Stimulated activated CD8-positive, alpha-beta memory T cell treated with anti-CD3 and anti-CD28 coated beads, Interleukin-2, amount 100 ng/mL, for 48 hours (primary cell): ENCODE results near the gene CMPK2.
"Not testable (repeated sequence)": the region's sequence is repeated elsewhere in the genome, so short reads cannot be mapped to it uniquely, and the experiment has no call there.

ENCODE experiments used
- DNase-seq, 2 donors: peaks; one replicate each; pipeline ENCODE4 v3.0.0-alpha.2; 2020; ENCODE audit warnings: low read depth in 2 of 2

Gene CMPK2, protein sequence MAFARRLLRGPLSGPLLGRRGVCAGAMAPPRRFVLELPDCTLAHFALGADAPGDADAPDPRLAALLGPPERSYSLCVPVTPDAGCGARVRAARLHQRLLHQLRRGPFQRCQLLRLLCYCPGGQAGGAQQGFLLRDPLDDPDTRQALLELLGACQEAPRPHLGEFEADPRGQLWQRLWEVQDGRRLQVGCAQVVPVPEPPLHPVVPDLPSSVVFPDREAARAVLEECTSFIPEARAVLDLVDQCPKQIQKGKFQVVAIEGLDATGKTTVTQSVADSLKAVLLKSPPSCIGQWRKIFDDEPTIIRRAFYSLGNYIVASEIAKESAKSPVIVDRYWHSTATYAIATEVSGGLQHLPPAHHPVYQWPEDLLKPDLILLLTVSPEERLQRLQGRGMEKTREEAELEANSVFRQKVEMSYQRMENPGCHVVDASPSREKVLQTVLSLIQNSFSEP

DNA sequence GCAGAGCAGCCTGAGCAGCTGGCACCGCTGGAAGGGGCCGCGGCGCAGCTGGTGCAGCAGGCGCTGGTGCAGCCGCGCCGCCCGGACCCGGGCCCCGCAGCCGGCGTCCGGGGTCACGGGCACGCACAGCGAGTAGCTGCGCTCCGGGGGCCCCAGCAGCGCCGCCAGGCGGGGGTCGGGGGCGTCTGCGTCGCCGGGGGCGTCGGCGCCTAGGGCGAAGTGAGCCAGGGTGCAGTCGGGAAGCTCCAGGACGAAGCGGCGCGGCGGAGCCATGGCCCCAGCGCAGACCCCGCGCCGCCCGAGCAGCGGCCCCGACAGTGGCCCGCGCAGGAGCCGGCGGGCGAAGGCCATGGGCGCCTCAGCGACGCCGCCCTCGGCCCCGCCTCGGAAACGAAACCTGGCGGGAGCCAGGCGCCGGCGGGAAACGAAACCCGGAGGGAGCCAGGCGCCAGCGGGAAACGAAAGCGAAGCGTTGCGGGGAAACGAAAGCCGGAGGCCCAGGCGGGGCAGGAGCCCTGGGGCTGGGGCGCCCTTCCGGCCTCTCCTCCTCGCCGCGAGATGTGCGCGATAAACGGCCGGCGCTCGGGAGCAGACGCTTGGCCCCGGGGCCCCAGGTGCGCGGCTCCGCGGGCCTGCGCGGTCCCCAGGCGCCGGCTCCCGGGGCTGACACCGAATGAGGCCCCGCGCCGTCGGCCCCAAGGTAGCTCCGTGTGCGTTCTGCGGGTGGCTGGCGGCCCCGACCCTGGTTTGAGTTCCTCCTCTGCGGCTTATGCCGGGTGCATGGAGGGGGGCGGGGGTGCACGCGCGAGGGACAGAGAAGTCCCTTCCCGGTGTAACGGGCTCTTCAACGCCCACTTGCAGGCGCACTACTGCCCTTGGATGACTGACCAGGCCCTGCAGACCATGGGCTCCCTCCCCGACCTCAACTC, at the start of gene CMPK2:
Gene CMPK2, minus strand, starts transcription at position 562 of the 929 bp plus-strand sequence. Its CDS starts 211 bp downstream, at position 351.
- DNase-seq, result peak; percentile 55 to 64

DNA sequence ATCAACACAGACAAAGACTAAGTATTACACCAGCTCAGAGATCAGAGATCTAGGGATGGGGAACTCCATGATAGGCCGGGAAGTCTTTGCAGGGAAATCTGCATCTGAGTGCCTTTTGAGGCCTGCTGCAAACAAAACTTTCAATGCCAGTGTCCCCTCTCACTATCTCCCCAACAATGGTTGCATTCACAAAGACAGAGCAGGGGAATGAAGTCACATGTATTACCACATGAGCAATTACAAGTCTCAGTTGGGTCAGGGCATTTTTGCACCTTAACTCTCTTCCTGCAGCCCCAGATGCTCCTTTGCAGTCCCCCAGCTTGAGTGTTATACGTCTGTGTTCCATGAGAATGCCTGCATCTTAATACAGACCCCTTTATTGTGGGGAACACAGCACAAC, 49.7 kb upstream of the CMPK2 start:
- DNase-seq, result no peak

DNA sequence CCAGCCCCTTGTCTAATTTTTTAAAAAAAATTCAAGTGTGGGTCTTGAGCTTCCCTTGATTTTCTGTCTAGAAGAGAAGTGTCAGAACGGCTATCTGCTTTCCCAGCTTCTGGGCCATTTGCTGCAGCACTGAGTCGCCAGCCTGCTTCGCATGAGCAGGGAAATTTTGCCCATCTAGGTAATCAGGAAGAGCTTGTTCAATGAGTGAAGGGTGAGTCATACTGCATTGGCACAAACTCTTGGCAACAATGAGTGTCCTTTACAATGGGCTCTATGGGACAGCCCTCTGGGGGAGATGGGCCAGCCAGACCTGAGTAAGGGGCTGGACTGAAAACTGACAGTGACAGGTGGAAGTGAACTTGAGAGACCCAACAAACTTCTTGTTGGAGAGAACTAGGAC, 49.1 kb upstream of the CMPK2 start:
- no peak for DNase-seq

DNA sequence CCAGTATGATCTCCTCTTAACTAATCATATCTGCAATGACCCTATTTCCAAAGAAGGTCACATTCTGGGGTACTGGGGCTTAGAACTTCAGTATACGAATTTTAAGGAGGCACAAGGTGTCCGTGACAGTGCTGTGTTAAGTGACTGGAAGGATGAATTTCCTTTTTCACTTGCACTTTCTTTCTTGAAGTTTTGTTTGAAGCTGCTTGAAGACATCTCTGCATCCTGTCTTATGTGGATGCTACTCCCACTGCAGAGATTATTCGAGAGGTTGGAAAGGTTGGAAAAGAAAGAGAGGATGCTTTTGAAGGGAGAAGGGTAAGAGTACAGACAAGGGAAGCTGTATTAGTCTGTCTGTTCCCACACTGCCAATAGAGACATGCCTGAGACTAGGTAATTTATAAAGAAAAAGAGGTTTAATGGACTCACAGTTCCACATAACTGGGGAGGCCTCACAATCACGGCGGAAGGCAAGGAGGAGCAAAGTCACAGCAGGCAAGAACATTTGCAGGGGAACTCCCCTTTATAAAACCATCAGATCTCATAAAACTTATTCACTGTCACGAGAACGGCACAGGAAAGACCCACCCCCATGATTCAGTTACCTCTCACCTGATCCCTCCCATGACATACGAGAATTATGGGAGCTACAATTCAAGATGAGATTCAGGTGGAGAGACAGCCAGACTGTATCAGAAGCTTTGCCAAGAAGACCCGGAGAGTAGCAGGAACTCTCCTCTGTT, 47.9 kb upstream of the CMPK2 start:
- DNase-seq, result no peak

DNA sequence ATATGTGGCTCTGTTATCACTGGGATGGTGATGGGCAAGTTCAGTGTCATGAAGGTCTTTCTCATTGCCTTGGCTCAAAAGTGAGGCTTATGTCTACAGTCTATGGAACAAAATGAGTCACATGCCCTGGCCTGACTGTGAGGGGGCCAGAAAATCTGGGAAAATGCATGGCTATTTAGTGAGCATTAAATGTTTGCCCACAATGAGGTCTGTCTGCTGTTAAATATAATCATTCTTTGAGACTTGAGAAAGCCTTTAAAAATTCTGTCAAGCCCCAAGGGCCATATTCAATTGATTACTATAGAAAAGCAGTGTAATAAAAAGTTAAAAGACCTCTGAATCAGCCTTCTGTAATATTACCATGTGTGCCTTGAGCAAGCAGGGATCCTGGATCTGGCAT, 46.0 kb upstream of the CMPK2 start:
- DNase-seq, result no peak

DNA sequence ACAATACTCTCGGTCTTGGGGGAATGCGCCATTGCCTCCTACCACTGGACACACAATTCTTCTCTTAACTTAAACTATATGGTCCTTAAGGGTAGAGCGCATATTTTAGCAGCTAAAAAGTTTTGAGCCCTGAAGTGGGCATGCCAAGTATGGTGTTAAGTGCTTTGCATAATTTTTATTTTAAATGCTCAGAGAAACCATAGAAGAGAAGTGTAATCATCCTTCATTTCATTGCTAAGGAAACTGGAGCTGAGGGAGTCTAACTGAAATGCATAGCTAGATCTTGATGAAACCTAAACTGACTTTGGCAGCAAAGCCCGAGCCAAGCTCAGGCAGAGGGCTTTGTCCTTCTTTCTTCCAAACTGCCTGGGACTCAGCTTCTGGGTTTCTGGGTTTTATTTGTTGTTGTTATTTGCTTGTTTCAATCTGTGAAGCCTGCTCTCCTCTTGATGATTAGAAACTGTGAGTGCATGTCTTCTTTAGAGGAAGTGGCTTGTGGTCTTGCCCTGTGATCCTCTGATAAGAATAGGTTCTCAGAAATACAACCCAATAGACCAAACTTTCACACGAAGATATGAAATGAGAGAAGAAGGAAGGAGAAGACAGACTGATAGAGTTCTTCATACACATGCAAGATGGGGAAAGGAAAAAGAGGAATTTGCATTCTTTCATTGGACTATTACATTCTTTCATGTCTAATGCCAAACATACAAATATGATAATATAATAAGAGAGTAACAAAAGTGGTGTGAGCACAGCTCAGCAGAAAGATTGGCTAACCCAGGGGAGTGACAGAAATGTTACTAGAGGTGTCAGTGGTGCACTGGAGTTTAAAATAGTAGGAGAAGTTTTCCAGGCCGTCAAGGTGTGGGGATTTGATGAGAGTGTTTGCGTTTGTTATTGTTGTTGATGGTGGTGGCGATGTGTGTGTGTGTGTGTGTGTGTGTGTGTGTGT, 44.0 kb upstream of the CMPK2 start:
- DNase-seq, result no peak

DNA sequence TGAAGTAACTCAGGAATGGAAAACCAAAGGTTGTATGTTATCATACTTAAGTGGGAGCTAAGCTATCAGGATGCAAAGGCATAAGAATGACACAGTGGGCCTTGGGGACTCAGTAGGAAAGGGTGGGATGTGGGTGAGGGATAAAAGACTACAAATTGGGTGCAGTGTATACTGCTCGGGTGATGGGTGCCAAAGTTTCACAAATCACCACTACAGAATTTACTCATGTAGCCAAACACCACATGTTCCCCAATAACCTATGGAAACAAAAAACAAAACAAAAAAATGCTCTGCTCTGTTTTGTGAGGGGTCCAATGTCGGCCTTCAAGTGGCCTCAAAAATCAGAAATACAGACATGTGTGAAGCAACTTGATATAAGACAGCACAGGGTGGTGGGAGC, 42.6 kb upstream of the CMPK2 start:
- DNase-seq, result no peak

DNA sequence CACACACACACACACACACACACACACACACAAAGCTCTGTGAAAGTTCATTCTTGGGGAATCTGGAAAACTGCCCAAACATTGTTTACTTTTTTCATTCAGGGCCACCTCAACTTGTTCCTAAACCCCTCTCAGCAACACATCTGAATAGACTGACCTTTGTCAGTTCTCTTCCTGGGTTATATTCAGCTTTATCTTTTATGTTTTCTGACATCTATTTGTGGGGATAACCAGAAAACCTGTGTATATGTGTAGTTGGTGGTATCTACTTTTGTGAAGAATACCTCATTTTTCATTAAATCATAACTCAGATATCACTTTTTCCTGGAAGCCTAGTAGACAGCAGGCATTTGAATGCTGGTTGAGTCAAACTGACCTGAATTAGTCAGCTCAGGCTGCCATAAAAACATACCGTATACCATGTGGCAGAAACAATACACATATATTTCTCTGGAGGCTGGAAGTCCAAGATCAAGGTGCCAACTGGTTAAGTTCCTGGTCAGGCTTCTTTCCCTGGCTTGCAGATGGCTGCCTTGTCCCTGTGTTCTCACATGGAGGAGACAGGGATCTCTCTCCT, 40.5 kb upstream of the CMPK2 start:
- no peak for DNase-seq

DNA sequence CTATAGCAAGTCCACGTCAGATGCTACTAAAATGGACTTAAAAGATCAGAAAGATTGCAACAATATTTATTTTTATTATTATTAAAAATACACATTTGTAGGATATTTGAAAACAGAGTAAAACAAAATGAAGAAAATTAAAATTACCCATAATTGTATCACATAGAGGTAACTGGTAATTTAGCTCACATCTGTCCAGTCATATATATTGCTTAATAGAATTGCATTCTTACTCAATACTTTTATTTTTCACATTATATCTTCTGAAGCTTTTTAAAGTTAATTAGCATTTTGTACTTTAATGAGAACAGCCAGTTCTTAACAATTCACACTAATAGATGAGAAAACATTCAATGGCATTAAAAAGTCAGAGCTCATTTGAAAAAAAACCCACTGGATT, 40.0 kb upstream of the CMPK2 start:
- DNase-seq, result no peak

DNA sequence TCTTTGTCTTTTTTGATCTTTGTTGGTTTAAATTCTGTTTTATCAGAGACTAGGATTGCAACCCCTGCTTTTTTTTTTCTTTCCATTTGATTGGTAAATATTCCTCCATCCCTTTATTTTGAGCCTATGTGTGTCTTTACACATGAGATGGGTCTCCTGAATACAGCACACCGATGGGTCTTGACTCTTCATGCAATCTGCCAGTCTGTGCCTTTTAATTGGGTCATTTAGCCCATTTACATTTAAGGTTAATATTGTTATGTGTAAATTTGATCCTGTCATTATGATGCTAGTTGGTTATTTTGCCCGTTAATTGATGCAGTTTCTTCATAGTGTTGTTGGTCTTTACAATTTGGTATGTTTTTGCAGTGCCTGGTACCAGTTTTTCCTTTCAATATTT, 36.9 kb upstream of the CMPK2 start:
- not testable (repeated sequence) for DNase-seq

DNA sequence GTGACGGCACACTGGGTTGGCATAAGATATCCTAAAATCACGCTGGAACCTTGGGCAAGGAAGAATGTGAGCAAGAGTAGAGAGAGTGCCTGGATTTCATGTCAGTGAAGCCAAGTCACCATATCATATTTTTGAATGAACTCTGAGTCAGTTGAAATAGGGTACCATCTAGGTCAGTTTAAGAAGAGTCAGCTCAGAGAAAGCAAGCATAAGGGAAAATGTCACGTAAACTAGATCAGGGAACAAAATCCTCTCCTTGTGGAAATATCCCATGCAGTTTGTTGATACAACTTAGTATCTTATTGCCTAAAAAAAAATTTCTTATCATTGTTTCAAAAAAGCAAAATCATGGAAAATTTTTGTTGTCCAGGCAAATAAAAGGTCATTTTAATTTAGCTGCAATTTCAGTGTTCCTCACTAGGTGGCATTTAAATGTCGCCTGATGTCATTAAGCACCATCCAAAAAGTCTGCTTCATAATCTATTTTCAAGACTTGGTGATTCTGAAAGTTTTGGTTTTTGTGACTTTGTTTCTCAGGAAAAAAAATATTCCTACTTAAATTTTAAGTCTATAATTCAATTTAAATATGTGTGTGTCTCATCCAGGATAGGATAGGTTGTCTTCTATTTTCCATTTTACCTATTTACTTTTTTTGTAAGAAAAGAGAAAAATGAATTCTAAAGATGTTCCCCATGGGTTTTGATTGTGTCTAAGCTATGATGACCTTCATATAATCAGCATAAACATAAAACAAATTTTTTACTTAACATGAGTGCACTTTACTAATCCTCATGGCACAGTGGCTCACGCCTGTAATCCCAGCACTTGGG, 31.4 kb upstream of the CMPK2 start:
- no peak for DNase-seq

DNA sequence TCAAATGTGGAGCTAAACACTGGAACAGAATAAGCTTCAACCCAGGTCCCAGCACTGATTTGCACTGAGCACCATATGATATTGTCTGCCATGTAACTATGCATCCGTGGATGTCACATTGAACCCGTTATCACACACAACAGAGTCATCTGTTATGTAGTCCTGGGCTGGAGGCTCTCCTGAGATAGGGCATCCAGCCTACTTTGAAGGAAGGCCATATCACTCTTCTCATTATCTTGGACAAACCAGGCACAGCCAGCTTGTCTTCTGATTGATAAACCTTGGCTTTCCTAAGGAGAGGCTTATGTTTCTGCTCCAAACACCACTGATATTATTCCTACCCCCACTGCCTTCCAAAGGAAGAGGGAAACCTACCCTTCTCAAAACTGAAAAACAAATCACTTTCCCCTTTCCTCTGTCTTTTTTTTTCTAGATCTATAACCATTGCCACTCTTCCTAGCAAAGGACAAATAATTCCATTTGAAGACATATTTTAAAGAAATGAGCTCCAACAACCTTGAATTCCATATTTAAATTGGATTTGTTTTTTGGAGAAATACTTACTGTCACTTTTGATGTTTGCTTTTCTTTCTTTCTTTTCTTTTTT, 28.3 kb upstream of the CMPK2 start:
- DNase-seq, result no peak

DNA sequence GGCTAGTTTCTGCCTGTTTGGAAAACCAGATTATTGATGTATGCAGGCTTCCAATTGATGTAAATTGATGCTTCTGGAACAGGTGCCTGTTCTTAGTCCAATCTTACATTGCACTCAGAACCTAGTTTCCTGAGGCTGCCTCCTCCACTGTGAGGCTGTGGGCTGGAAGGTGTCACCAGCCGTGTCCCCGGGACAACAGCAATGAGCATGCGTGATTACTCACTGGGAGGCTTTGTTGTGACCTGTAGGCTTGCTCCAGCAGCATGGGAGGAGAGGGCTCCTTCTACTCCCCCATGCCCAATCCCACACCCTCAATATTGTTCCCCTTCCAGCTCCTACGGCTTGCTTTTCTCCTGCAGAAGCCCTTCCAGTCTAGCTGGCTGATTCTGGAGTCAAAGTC, 23.0 kb upstream of the CMPK2 start:
- DNase-seq, result no peak

DNA sequence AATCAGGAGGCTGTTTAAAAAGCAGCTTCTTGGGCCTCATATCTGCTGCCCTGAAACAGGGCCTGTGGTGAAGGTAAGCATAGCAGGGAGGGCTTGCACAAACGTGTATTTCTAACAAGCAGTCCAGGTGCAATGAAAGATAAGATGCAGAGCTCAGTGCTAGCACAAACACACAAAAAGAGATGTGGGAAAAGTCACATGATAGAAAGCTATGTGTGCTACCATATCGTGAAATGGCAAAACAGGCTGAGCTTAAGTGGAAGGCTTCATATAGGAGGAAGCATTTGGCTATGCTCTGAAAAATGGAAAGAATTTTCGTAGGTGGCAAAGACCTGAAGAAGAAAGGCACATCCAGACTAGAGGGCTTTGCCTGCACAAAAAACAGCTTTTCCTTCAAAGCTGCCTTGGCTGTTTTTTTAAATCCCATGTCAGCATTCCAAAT, 22.1 kb upstream of the CMPK2 start:
- no peak for DNase-seq

DNA sequence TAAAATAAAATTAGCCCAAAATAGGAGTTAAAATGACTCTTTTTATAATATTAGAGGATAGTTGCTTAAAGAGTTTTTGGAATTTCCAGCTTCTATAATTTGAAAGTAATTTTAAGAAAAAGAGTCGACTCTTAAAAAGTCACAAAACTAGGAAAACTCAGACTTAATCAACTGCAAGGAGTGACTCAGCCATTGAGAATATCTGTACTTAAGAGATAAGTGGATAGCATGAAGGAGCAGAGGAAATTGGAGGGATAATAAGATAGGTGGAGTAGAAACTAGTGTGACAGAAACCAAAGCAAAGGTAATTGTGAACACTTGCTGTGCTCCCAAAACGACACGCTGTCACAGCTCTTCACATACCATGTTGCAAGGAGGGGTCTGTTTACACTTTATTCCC, 20.3 kb upstream of the CMPK2 start:
- no peak for DNase-seq

DNA sequence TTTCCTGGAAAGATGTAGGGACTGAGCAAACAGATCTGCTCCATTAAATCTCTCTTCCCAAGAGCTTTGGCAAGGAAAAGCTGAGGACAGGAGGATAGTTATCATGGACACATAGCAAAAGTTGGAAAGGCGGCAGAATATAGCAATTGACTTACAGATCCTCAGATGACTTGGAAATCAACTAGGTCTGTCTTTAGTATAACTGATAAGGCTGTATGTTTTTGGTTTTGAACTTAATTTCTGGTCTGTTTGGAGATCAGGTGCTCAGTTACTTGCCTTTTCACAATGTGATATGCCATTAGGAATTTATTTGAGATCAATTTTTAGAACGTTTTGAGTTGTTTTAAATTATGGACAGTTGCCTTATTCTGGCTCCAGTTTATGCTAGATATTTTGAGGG, 19.8 kb upstream of the CMPK2 start:
- DNase-seq, result no peak

DNA sequence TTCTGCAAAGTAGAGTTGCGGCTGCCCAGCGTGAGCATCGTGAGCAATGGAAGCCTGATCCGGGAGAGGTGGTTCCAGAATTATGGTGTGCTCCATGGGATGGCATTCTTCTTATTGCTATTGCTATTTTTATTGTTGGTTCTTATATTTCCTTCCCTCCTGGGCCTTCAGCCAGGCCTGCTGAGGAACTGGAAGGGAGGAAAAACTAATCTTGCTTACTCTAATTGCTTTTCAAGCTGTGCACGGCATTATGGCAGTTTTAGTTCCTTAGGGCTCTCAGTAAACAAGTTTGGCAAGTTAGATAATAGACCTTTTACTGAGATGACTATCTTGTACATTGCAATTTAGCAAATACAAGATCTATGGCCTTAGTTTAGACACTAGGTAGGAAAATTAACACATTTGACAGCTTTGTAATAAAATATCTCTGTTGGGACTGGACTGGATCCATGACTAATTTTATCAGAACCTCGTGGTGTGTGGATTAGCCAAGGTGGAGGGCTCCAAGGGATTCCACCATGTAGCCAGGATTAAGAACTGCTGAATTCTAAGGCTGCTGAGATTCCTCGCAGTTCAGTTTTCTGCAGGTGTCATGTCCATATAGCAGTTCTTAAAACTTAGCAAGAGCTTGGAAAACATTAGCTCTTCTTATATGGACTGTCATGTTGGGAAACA, 17.9 kb upstream of the CMPK2 start:
- no peak for DNase-seq

DNA sequence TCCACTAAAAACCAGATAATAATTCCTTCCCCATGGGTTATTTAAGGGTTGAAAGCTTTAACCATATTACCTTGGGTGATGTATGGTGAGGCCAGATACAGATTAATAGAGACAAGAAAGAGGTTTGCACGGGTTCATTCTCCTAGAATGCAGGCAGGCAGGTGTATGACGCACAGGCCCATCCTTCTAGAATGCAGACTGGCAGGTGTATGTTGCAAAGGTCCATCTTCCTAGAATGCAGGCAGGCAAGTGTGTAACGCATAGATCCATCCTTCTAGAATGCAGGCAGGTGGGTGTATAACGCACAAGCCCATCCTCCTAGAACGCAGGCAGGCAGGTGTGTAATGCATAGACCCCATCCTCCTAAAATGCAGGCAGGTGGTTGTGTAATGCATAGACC, 15.8 kb upstream of the CMPK2 start:
- no peak for DNase-seq

DNA sequence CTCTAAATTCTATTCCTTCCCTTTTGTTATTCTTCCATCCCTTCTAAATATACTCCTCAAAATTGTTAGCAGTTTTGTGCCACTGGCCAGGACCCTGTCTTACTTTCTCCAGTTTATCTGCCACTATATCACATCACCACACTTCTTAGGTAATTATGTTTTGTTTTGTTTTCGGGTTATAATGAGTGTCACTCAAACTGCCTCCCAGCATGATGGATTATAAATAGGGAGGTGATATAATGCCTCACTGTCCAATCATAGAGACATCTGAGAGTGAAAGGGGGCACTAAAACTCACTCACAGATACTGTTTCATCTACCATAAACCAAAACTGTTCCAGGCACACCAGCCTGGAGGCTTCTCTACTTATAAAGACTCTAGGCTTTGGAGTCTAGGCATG, 15.3 kb upstream of the CMPK2 start:
- no peak for DNase-seq
